MCF 10A (cell line): ENCODE data around the gene NR5A1. TPM values are rescaled to one million over a fixed set of nuclear protein-coding genes. Genes with fewer than 3 reads are reported as not detected.

Experiments
- BruUV-seq: library from RNA; stranded (reverse); fragments of 400-500 nt; replicated peaks from 2 replicates; lab custom pipeline; 2021; lab: Mats Ljungman, UMichigan
- CTCF ChIA-PET: fragments of 300-600 bp; sonication (Branson Sonifier 250); formaldehyde crosslinking; extraction: SDS; loops from one replicate; lab custom pipeline; 2021; ENCODE audit warnings: antibody characterized with exemption, inconsistent platforms; lab: Yijun Ruan, JAX
- POLR2A ChIA-PET: fragments of 300-600, 350-650 bp; sonication (Branson Sonifier 250); formaldehyde crosslinking; extraction: SDS; loops from one replicate; lab custom pipeline; 2020; ENCODE audit warnings: antibody characterized with exemption, inconsistent platforms; lab: Yijun Ruan, JAX
- DNase-seq: peaks from one replicate; pipeline ENCODE4 v3.0.0-alpha.2; 2018; ENCODE audit not compliant: unreplicated experiment
- H3K27ac Mint-ChIP-seq: one replicate; pipeline ENCODE4 v1.8.0; 2022; ENCODE audit warnings: mild to moderate bottlenecking, low read depth, mixed read lengths; ENCODE audit not compliant: unreplicated experiment
- H3K27me3 Mint-ChIP-seq: one replicate; pipeline ENCODE4 v1.8.0; 2022; ENCODE audit warnings: mixed read lengths; ENCODE audit not compliant: insufficient read depth, unreplicated experiment
- H3K36me3 Mint-ChIP-seq: one replicate; pipeline ENCODE4 v1.8.0; 2022; ENCODE audit warnings: mild to moderate bottlenecking, moderate library complexity, mixed read lengths; ENCODE audit not compliant: insufficient read depth, unreplicated experiment
- H3K4me1 Mint-ChIP-seq: one replicate; pipeline ENCODE4 v1.8.0; 2022; ENCODE audit warnings: mixed read lengths; ENCODE audit not compliant: insufficient read depth, unreplicated experiment
- H3K4me3 Mint-ChIP-seq: one replicate; pipeline ENCODE4 v1.8.0; 2022; ENCODE audit warnings: mild to moderate bottlenecking, moderate library complexity, mixed read lengths; ENCODE audit not compliant: unreplicated experiment
- H3K9me3 Mint-ChIP-seq: one replicate; pipeline ENCODE4 v1.8.0; 2022; ENCODE audit warnings: mixed read lengths; ENCODE audit not compliant: unreplicated experiment
- CTCF ChIP-seq: fragments of 200-600 bp; IDR thresholded peaks from one replicate; pipeline ENCODE4 v1.8.0; 2022; ENCODE audit warnings: antibody characterized with exemption, mild to moderate bottlenecking; ENCODE audit not compliant: unreplicated experiment
- intact Hi-C: fragments of 100-400 bp; cut with micrococcal nuclease; formaldehyde crosslinking; loops from 2 replicates; pipeline ENCODE4 v1.14.1; 2022
- total RNA-seq: library from RNA; stranded (reverse); gene quantifications from 2 replicates; pipeline ENCODE4 v1.2.3, GENCODE V29; 2022

NR5A1 gene
- total RNA-seq, 1 experiment from 2014 or later: not detected

GRCh38 chr9:124472770-124473169, 34.4 kb downstream of the NR5A1 start:
- Mint-ChIP-seq H3K4me3 (no peak overlapping the region), H3K27me3 (peaks cover 11% of the 10 kb centered on the region), H3K27ac (no peak overlapping the region), H3K36me3 (no peaks in the 10 kb centered on the region), H3K9me3 (no peaks in the 10 kb centered on the region), H3K4me1 (no peaks in the 10 kb centered on the region)
- BruUV-seq: no TSS peak
- POLR2A ChIA-PET: no interaction called here
- TF ChIP-seq CTCF: no peak
- DNase-seq: no peak
- intact Hi-C loops: no loop called here
- CTCF ChIA-PET: interaction anchor here (0.5 to 0.8 kb wide), 2 partner anchors 53 to 505 kb away, joined by 3 to 6 read pairs; no protein-coding TSS in a partner anchor

- H3K36me3 Mint-ChIP-seq: no peaks in the 10 kb centered on the region
- H3K9me3 Mint-ChIP-seq: no peaks in the 10 kb centered on the region
- peaks cover 11% of the 10 kb centered on the region for H3K27me3 Mint-ChIP-seq
- CTCF ChIA-PET: interaction anchor here (0.6 kb wide), 1 partner anchor 1821 kb away, joined by 3 read pairs; no protein-coding TSS in a partner anchor
- intact Hi-C loops: no loop called here
- TF ChIP-seq CTCF: no peak
- POLR2A ChIA-PET: no interaction called here
- no peak overlapping the region for H3K4me3 Mint-ChIP-seq
- no TSS peak for BruUV-seq
- H3K4me1 Mint-ChIP-seq: no peaks in the 10 kb centered on the region
- DNase-seq: no peak
- H3K27ac Mint-ChIP-seq: no peak overlapping the region
Observed at GRCh38 chr9:124471761-124472160, 35.4 kb downstream of the NR5A1 start.

GRCh38 chr9:124470726-124471125, 36.5 kb downstream of the NR5A1 start:
- CTCF ChIA-PET: no interaction called here
- no peak for TF ChIP-seq CTCF
- BruUV-seq: no TSS peak
- H3K9me3 Mint-ChIP-seq: no peaks in the 10 kb centered on the region
- H3K4me3 Mint-ChIP-seq: no peak overlapping the region
- POLR2A ChIA-PET: no interaction called here
- no peaks in the 10 kb centered on the region for H3K4me1 Mint-ChIP-seq
- no peak overlapping the region for H3K27ac Mint-ChIP-seq
- H3K27me3 Mint-ChIP-seq: peaks cover 11% of the 10 kb centered on the region
- DNase-seq: no peak
- intact Hi-C loops: no loop called here
- H3K36me3 Mint-ChIP-seq: no peaks in the 10 kb centered on the region

GRCh38 chr9:124470306-124470705, 36.9 kb downstream of the NR5A1 start:
- H3K27me3 Mint-ChIP-seq: peaks cover 11% of the 10 kb centered on the region
- DNase-seq: no peak
- no peak for TF ChIP-seq CTCF
- intact Hi-C loops: no loop called here
- BruUV-seq: no TSS peak
- H3K9me3 Mint-ChIP-seq: no peaks in the 10 kb centered on the region
- no peak overlapping the region for H3K4me3 Mint-ChIP-seq
- no peaks in the 10 kb centered on the region for H3K36me3 Mint-ChIP-seq
- no peak overlapping the region for H3K27ac Mint-ChIP-seq
- H3K4me1 Mint-ChIP-seq: no peaks in the 10 kb centered on the region
- ChIA-PET POLR2A (no interaction called here), CTCF (interaction anchor here (0.8 kb wide), 1 partner anchor 63 kb away, joined by 3 read pairs; no protein-coding TSS in a partner anchor)
